K562 (cell line): ENCODE data around the gene PCDHGB1. TPM values are rescaled to one million over a fixed set of nuclear protein-coding genes. Genes with fewer than 3 reads are reported as not detected.
A peak's percentile ranks its signal among the peaks of the same experiment; 100 is the strongest.

Experiments
- ARID1B ChIP-seq: fragments of 450-650 bp; IDR thresholded peaks from 2 replicates; pipeline ENCODE4 v1.6.1; 2016; ENCODE audit warnings: antibody characterized with exemption, mild to moderate bottlenecking, inconsistent platforms
- BACH1 ChIP-seq: fragments of 200-800 bp; sonication (Bioruptor generic); IDR thresholded peaks from 2 replicates; pipeline ENCODE4 v1.6.1; 2016; ENCODE audit warnings: missing genetic modification characterization, missing compliant biosample characterization
- BRD4 ChIP-seq: fragments of 200-600 bp; sonication (generic); IDR thresholded peaks from 2 replicates; pipeline ENCODE4 v1.6.1; 2017; ENCODE audit warnings: inconsistent platforms
- COPS2 ChIP-seq: fragments of 450-650 bp; conservative IDR thresholded peaks from 2 replicates; pipeline ENCODE4 v1.6.1; 2016; ENCODE audit warnings: mild to moderate bottlenecking, moderate library complexity
- CTBP1 ChIP-seq: fragments of 450-650 bp; IDR thresholded peaks from 2 replicates; pipeline ENCODE4 v1.6.1; 2016; ENCODE audit warnings: borderline replicate concordance
- ETV6 ChIP-seq, 3 experiments: fragments of 150-350 bp in 1 of 3; sonication (generic) in 1 of 3; formaldehyde crosslinking in 1 of 3; IDR thresholded peaks; 2 replicates each; pipeline versions ENCODE4 v1.6.1 to v1.8.0; 2014 to 2022; ENCODE audit warnings: borderline replicate concordance in 2 of 3, low read depth in 2 of 3, antibody characterized with exemption in 1 of 3, low read length in 1 of 3, mild to moderate bottlenecking in 1 of 3, missing genetic modification reagents in 1 of 3
- FOXJ2 ChIP-seq: fragments of 200-800 bp; sonication (Bioruptor generic); IDR thresholded peaks from 2 replicates; pipeline ENCODE4 v1.6.1; 2016; ENCODE audit warnings: missing genetic modification characterization, missing compliant biosample characterization
- HDAC3 ChIP-seq: fragments of 450-650 bp; IDR thresholded peaks from 2 replicates; pipeline ENCODE4 v1.6.1; 2018; ENCODE audit warnings: borderline replicate concordance, mild to moderate bottlenecking, moderate library complexity; ENCODE audit not compliant: partially characterized antibody
- HNRNPUL1 ChIP-seq: fragments of 200-400 bp; formaldehyde crosslinking; IDR thresholded peaks from 2 replicates; pipeline ENCODE4 v1.6.1; 2017; ENCODE audit warnings: low read length
- IFI16 ChIP-seq: fragments of 250-450 bp; sonication (Bioruptor Pico); IDR thresholded peaks from 2 replicates; pipeline ENCODE4 v2.1.2; 2022; ENCODE audit warnings: mild to moderate bottlenecking, inconsistent platforms
- ILF3 ChIP-seq: fragments of 450-650 bp; IDR thresholded peaks from 2 replicates; pipeline ENCODE4 v1.6.1; 2018; ENCODE audit warnings: antibody characterized with exemption, mild to moderate bottlenecking, moderate library complexity, borderline replicate concordance
- JUND ChIP-seq, 2 experiments: IDR thresholded peaks; 2 replicates in 1 of 2; 3 replicates in 1 of 2; pipeline ENCODE4 v1.6.1; 2011; ENCODE audit warnings: borderline replicate concordance in 2 of 2, low read depth in 2 of 2, low read length in 2 of 2, improper control_type of control experiment in 1 of 2, missing biosample characterization in 1 of 2, missing genetic modification characterization in 1 of 2, missing genetic modification reagents in 1 of 2
- NCOA1 ChIP-seq: fragments of 450-650 bp; IDR thresholded peaks from 2 replicates; pipeline ENCODE4 v1.6.1; 2016; ENCODE audit warnings: low read depth
- PCBP2 ChIP-seq: fragments of 200-400 bp; formaldehyde crosslinking; IDR thresholded peaks from 2 replicates; pipeline ENCODE4 v1.6.1; 2018; ENCODE audit warnings: low read length, low read depth, mild to moderate bottlenecking, moderate library complexity; ENCODE audit not compliant: poor library complexity, severe bottlenecking
- SREBF2 ChIP-seq: sonication (generic); formaldehyde crosslinking; IDR thresholded peaks from 2 replicates; pipeline ENCODE4 v1.4.0; 2020; ENCODE audit warnings: mild to moderate bottlenecking, missing genetic modification reagents
- TEAD4 ChIP-seq, 2 experiments: sonication (generic) in 1 of 2; formaldehyde crosslinking in 1 of 2; IDR thresholded peaks; 2 replicates each; pipeline versions ENCODE4 v1.6.1 to v1.8.0; 2012 to 2022; ENCODE audit warnings: borderline replicate concordance in 1 of 2, inconsistent platforms in 1 of 2, low read length in 1 of 2, mild to moderate bottlenecking in 1 of 2, missing genetic modification reagents in 1 of 2
- TFAP4 ChIP-seq: sonication (generic); formaldehyde crosslinking; IDR thresholded peaks from 2 replicates; pipeline ENCODE4 v1.8.0; 2022; ENCODE audit warnings: missing genetic modification reagents, mild to moderate bottlenecking, moderate library complexity, borderline replicate concordance
- ZNF232 ChIP-seq: sonication (generic); formaldehyde crosslinking; IDR thresholded peaks from 2 replicates; pipeline ENCODE4 v1.8.0; 2022; ENCODE audit warnings: mild to moderate bottlenecking, missing genetic modification reagents
- ZNF280A ChIP-seq: fragments of 450-650 bp; IDR thresholded peaks from 2 replicates; pipeline ENCODE4 v1.6.1; 2018; ENCODE audit warnings: mild to moderate bottlenecking, low read depth; ENCODE audit not compliant: partially characterized antibody
- polyA plus RNA-seq, 8 experiments: library from polyadenylated mRNA; depleted of rRNA in 4 of 8; stranded (reverse) in 5 of 8; unstranded in 3 of 8; fragments of >200 nt; fragmentation: Nextera tagmentation in 2 of 8; fragmentation: Illumina TruSeq in 1 of 8; extraction: Ambion mirVana in 2 of 8; extraction: Trizol in 1 of 8; gene quantifications; 2 replicates each; pipeline versions ENCODE4 v1.2.1 to v1.2.3, GENCODE V29; 2011 to 2014; ENCODE audit warnings: inconsistent platforms in 1 of 8, missing spikeins in 1 of 8
- total RNA-seq, 7 experiments: library from RNA; depleted of rRNA in 6 of 7; stranded (reverse); fragments of >200 nt in 6 of 7; fragmentation: Illumina TruSeq in 2 of 7; extraction: Trizol in 2 of 7; gene quantifications; 2 replicates each; pipeline versions ENCODE4 v1.2.1 to v1.2.3, GENCODE V29; 2011 to 2021; ENCODE audit warnings: low replicate concordance in 1 of 7

The PCDHGB1 gene
- total and polyA plus RNA-seq, 9 of the 15 experiments (the other 6 are each of a cell fraction or from before 2014, with no cell fraction given) = 0.06 to 0.20 (median 0.07) TPM; not detected in 2

GRCh38 chr5:141320225-141321169, 29.4 kb upstream of the PCDHGB1 start, which contains the start of gene TAF7 (continued):
- TF ChIP-seq TFAP4 = peak; percentile 40; the same call in 1 of the 2 replicates
- TF ChIP-seq ZNF232 (CRISPR knock-in tag) = no peak
- peak; percentile 95 for TF ChIP-seq ILF3
- TF ChIP-seq CTBP1 = peak; percentile 44; the same call in 1 of the 2 replicates
- TF ChIP-seq BACH1 (tag) = no peak
- 0 out of 2 replicates have a peak, but pooled peaks have one; percentile 35 for TF ChIP-seq FOXJ2 (tag)
- peak; percentile 25; the same call in 1 of the 2 replicates for TF ChIP-seq ARID1B
- TF ChIP-seq ZNF280A = peak; percentile 21
- TF ChIP-seq NCOA1 = peak; percentile 22; the same call in 1 of the 2 replicates
- no peak for TF ChIP-seq HNRNPUL1
- TF ChIP-seq TEAD4 (IDR thresholded peaks at IDR 0.05; ENCODE audit: low read length) = peak; percentile 40; the same call in 1 of the 2 replicates
- no peak for TF ChIP-seq TEAD4 (CRISPR knock-in tag; IDR thresholded peaks at IDR 0.05; ENCODE audit: borderline replicate concordance)
- no peak for TF ChIP-seq ETV6 (IDR thresholded peaks at IDR 0.05; ENCODE audit: borderline replicate concordance in 1 of 2, low read depth in 2 of 2, low read length in 1 of 2)
- TF ChIP-seq ETV6 (CRISPR knock-in tag; IDR thresholded peaks at IDR 0.05; ENCODE audit: borderline replicate concordance) = no peak
- peak; percentile 46 for TF ChIP-seq JUND (IDR thresholded peaks at IDR 0.05; ENCODE audit: borderline replicate concordance, low read depth, low read length)
- no peak; the same call in 1 of the 3 replicates for TF ChIP-seq JUND (tag; IDR thresholded peaks at IDR 0.05; ENCODE audit: borderline replicate concordance, low read depth, low read length)
- TF ChIP-seq IFI16 (CRISPR knock-in tag) = no peak
- TF ChIP-seq COPS2 = no peak
- no peak for TF ChIP-seq PCBP2
- TF ChIP-seq BRD4 = peak; percentile 95
- no peak for TF ChIP-seq HDAC3
- TF ChIP-seq SREBF2 (CRISPR knock-in tag) = peak; percentile 87; the same call in 1 of the 2 replicates
